CD8-positive, alpha-beta memory T cell (primary cell): Measurements from ENCODE around the gene FLACC1. TPM values are rescaled to one million over a fixed set of nuclear protein-coding genes. Genes with fewer than 3 reads are reported as not detected.
"Not testable (repeated sequence)": the region's sequence is repeated elsewhere in the genome, so short reads cannot be mapped to it uniquely, and the experiment has no call there.

Experiments
- CTCF ChIA-PET: fragments of 350-600 bp; sonication (Branson Sonifier 250); formaldehyde crosslinking; loops from one replicate; lab custom pipeline; 2021; ENCODE audit warnings: antibody characterized with exemption; lab: Charles Lee
- POLR2A ChIA-PET: fragments of 350-600 bp; sonication (Branson Sonifier 250); formaldehyde crosslinking; loops from one replicate; lab custom pipeline; 2021; ENCODE audit warnings: antibody characterized with exemption; lab: Charles Lee
- DNase-seq, 5 donors: peaks; one replicate each; pipeline versions ENCODE4 v3.0.0 to v3.0.0-alpha.2; 2020 to 2022; ENCODE audit warnings: mixed read lengths in 1 of 5
- H3K27ac ChIP-seq: one replicate; pipeline ENCODE4 v1.7.0; 2013; ENCODE audit warnings: low read depth, mild to moderate bottlenecking, low read length, moderate library complexity
- H3K27me3 ChIP-seq: 2 replicates; pipeline ENCODE4 v1.7.0; 2013; ENCODE audit warnings: low read length, mild to moderate bottlenecking; ENCODE audit not compliant: insufficient read depth, poor library complexity, severe bottlenecking
- H3K36me3 ChIP-seq: 2 replicates; pipeline ENCODE4 v1.7.0; 2013; ENCODE audit warnings: mild to moderate bottlenecking, low read length, moderate library complexity; ENCODE audit not compliant: insufficient read depth
- H3K4me1 ChIP-seq: 2 replicates; pipeline ENCODE4 v1.7.0; 2013; ENCODE audit warnings: mild to moderate bottlenecking, low read length, moderate library complexity; ENCODE audit not compliant: insufficient read depth
- H3K4me3 ChIP-seq: 2 replicates; pipeline ENCODE4 v1.7.0; 2013; ENCODE audit warnings: mild to moderate bottlenecking, low read length
- H3K9me3 ChIP-seq: 2 replicates; pipeline ENCODE4 v1.7.0; 2013; ENCODE audit warnings: mild to moderate bottlenecking, low read length
- H3K27ac Mint-ChIP-seq, 8 donors: one replicate each; pipeline ENCODE4 v1.8.0; 2020 to 2021; ENCODE audit warnings: mixed read lengths in 8 of 8, mild to moderate bottlenecking in 6 of 8, inconsistent platforms in 3 of 8, moderate library complexity in 3 of 8
- H3K27me3 Mint-ChIP-seq, 2 donors: one replicate each; pipeline ENCODE4 v1.8.0; 2020 to 2021; ENCODE audit warnings: mixed read lengths in 2 of 2, mild to moderate bottlenecking in 1 of 2, moderate library complexity in 1 of 2
- H3K36me3 Mint-ChIP-seq, 3 donors: one replicate each; pipeline ENCODE4 v1.8.0; 2020 to 2021; ENCODE audit warnings: mixed read lengths in 3 of 3, inconsistent platforms in 1 of 3, mild to moderate bottlenecking in 1 of 3
- H3K4me1 Mint-ChIP-seq, 3 donors: one replicate each; pipeline ENCODE4 v1.8.0; 2020 to 2021; ENCODE audit warnings: mixed read lengths in 3 of 3, inconsistent platforms in 1 of 3, mild to moderate bottlenecking in 1 of 3
- H3K4me3 Mint-ChIP-seq, 7 donors: one replicate each; pipeline ENCODE4 v1.8.0; 2020 to 2021; ENCODE audit warnings: mixed read lengths in 7 of 7, mild to moderate bottlenecking in 6 of 7, moderate library complexity in 4 of 7, inconsistent platforms in 2 of 7
- H3K9me3 Mint-ChIP-seq, 5 donors: one replicate each; pipeline ENCODE4 v1.8.0; 2020 to 2022; ENCODE audit warnings: mixed read lengths in 5 of 5, mild to moderate bottlenecking in 3 of 5, moderate library complexity in 2 of 5, inconsistent platforms in 1 of 5
- polyA plus RNA-seq: library from polyadenylated mRNA; unstranded; fragments of 300-500 nt; fragmentation: Illumina TruSeq; gene quantifications from one replicate; pipeline ENCODE4 v1.2.3, GENCODE V29; 2021
- total RNA-seq, 2 experiments: library from RNA; stranded (reverse); gene quantifications; one replicate each; pipeline ENCODE4 v1.2.3, GENCODE V29; 2021

The FLACC1 gene
- total and polyA plus RNA-seq, 3 experiments from 2014 or later, result 0.97 to 2.5 (median 1.8) TPM

DNA sequence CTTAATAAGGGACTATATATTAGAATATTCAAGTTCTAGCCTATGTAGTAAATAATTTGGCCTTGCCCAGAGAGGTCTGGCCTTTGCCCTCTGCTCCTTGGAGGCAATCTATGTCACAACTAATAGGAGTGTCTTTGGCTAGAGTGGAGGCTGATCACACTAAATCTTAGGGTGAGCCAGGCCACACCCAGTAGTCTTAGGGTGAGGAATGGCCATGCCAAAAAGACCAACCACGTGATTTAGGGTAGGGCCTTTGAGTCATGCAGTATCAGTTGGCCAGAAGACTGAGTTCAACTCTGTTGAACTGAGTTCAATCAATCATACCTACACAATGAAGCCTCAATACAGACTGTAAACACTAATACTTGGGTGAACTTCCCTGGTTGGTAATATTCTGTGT lies 26.0 kb upstream of the FLACC1 start:
- H3K27me3 Mint-ChIP-seq, result no peaks in the 10 kb centered on the region
- Histone ChIP-seq H3K27ac (no peak overlapping the region), H3K4me3 (no peak overlapping the region), H3K9me3 (no peaks in the 10 kb centered on the region), H3K4me1 (no peaks in the 10 kb centered on the region), H3K27me3 (no peaks in the 10 kb centered on the region), H3K36me3 (peaks cover 38% of the 10 kb centered on the region)
- ChIA-PET CTCF (no interaction called here), POLR2A (no interaction called here)
- H3K27ac Mint-ChIP-seq, result no peak overlapping the region
- H3K4me3 Mint-ChIP-seq, result no peak overlapping the region
- H3K4me1 Mint-ChIP-seq, result no peaks in the 10 kb centered on the region
- no peak for DNase-seq
- peaks cover 0 to 9% (median 0%) of the 10 kb centered on the region in 5 donors for H3K9me3 Mint-ChIP-seq
- H3K36me3 Mint-ChIP-seq, result peaks cover 16 to 84% (median 39%) of the 10 kb centered on the region in 3 donors

DNA sequence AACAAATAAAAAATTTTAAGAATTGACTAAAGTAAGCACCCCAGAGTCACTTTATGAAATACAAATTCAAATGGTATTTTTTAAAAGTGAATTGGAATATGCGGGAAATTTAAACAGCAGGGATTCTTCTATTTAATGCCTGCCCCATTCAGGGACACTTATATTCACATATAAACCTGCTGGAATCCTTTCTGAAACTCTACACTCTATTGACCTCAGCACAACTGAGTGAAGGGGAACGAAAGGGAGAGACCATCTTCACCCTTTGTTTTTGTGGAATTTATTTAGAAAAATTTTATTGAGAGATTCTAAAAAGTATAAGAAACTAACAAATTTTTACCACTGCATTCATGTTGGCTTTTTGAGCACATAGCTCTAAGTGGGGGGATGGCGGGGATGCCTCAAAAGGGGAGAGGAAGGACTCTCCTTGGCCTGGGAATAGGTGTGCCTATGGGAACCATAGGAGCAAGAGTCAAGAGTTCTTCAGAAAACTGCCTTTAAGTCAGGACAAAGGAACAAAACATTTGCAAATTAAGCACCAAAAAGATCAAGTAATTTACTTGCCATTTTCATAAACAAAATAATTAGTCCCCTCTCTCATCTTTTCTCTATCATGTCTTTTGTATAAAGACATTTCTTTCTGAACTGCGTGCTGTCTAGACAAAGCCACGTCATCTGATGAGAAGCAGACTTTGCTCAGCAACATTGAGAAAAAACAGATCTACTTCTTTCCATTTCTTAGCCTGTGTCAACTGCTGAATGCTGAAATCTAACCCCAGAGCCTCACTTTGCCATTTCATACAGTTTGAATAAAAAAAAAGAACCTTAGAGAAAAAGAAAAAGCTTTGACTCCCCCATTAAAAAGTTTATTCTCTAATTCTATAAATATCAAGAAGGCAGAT lies 21.6 kb upstream of the FLACC1 start:
- no peak for DNase-seq
- H3K9me3 ChIP-seq, result no peaks in the 10 kb centered on the region
- H3K36me3 ChIP-seq, result peaks cover 20% of the 10 kb centered on the region
- Mint-ChIP-seq H3K36me3 (peaks cover 25 to 76% (median 33%) of the 10 kb centered on the region in 3 donors), H3K9me3 (peaks cover 0 to 9% (median 0%) of the 10 kb centered on the region in 5 donors), H3K4me3 (no peak overlapping the region), H3K4me1 (peaks cover 0 to 2% (median 1%) of the 10 kb centered on the region in 3 donors), H3K27me3 (no peaks in the 10 kb centered on the region), H3K27ac (peak overlapping the region in 2 of 8 donors; percentile 44 to 87)
- ChIA-PET POLR2A (no interaction called here), CTCF (no interaction called here)
- H3K27ac ChIP-seq, result no peak overlapping the region
- H3K27me3 ChIP-seq, result no peaks in the 10 kb centered on the region
- H3K4me3 ChIP-seq, result no peak overlapping the region
- H3K4me1 ChIP-seq, result no peaks in the 10 kb centered on the region

DNA sequence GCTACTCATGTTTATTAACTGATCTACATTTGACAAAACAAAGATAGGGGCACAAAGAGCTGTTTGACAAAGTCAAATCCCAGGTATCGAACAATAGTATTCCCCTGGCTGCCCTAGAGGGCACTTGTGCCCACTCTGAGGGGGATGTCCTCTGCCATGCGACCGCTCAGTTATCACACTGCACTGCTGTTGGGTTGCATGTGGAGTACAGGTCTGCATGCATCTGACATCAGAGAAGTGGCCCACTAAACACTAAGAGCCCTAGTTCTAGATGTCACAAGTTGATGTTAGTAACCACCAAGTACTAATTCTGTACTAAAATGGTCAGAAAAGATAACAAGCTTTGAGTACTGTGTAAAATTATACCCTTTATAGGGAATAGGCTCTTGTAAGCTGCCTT lies 20.1 kb upstream of the FLACC1 start:
- POLR2A ChIA-PET, result no interaction called here
- CTCF ChIA-PET, result no interaction called here
- H3K27me3 Mint-ChIP-seq, result no peaks in the 10 kb centered on the region
- H3K27me3 ChIP-seq, result no peaks in the 10 kb centered on the region
- no peak overlapping the region for H3K4me3 ChIP-seq
- H3K9me3 ChIP-seq, result no peaks in the 10 kb centered on the region
- H3K4me1 ChIP-seq, result no peaks in the 10 kb centered on the region
- peaks cover 0 to 6% (median 4%) of the 10 kb centered on the region in 3 donors for H3K4me1 Mint-ChIP-seq
- H3K27ac ChIP-seq, result no peak overlapping the region
- peaks cover 0 to 9% (median 0%) of the 10 kb centered on the region in 5 donors for H3K9me3 Mint-ChIP-seq
- H3K4me3 Mint-ChIP-seq, result no peak overlapping the region
- H3K36me3 Mint-ChIP-seq, result peaks cover 30 to 68% (median 31%) of the 10 kb centered on the region in 3 donors
- H3K27ac Mint-ChIP-seq, result peak overlapping the region in 3 of 8 donors; percentile 62 to 72 (median 71)
- no peak for DNase-seq
- peaks cover 13% of the 10 kb centered on the region for H3K36me3 ChIP-seq

DNA sequence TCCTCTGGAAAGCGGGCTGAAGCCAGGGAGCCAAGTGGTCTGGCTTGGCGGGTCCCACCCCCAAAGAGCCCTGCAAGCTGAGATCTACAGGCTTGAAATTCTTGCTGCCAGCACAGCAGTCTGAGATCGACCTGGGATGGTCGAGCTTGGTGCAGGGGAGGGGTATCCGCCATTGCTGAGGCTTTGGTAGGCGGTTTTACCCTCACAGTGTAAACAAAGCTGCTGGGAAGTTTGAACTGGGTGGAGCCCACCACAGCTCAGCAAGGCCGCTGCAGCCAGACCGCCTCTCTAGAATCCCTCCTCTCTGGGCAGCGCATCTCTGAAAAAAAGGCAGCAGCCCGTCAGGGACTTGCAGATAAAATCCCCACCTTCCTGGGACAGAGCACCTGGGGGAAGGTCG lies 12.6 kb upstream of the FLACC1 start:
- Mint-ChIP-seq H3K4me1 (peaks cover 3 to 12% (median 7%) of the 10 kb centered on the region in 3 donors), H3K27me3 (no peaks in the 10 kb centered on the region), H3K4me3 (no peak overlapping the region), H3K27ac (peak overlapping the region in 1 of 8 donors; percentile 48), H3K36me3 (peaks cover 33 to 65% (median 51%) of the 10 kb centered on the region in 3 donors), H3K9me3 (peaks cover 0 to 16% (median 12%) of the 10 kb centered on the region in 5 donors)
- Histone ChIP-seq H3K9me3 (no peaks in the 10 kb centered on the region), H3K27ac (no peak overlapping the region), H3K27me3 (no peaks in the 10 kb centered on the region), H3K4me3 (no peak overlapping the region), H3K4me1 (no peaks in the 10 kb centered on the region), H3K36me3 (no peaks in the 10 kb centered on the region)
- POLR2A ChIA-PET, result no interaction called here
- CTCF ChIA-PET, result no interaction called here
- no peak for DNase-seq

DNA sequence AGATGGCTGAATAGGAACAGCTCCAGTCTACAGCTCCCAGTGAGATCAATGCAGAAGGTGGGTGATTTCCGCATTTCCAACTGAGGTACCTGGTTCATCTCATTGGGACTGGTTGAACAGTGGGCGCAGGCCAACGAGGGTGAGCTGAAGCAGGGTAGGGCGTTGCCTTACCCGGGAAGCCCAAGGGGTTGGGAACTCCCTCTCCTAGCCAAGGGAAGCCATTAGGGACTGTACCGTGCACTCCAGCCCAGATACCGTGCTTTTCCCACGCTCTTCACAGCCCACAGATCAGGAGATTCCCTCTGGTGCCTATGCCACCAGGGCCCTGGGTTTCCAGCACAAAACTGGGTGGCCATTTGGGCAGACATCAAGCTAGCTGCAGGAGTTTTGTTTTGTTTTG lies 12.2 kb upstream of the FLACC1 start:
- H3K27me3 Mint-ChIP-seq, POLR2A ChIA-PET, H3K27ac ChIP-seq, CTCF ChIA-PET, H3K4me1 ChIP-seq, H3K9me3 ChIP-seq, H3K4me3 Mint-ChIP-seq, H3K36me3 ChIP-seq, DNase-seq, H3K4me3 ChIP-seq, H3K27me3 ChIP-seq: not testable (repeated sequence)
- Mint-ChIP-seq H3K27ac (peak overlapping the region in 1 of 8 donors; percentile 48), H3K36me3 (peaks cover 33 to 60% (median 49%) of the 10 kb centered on the region in 3 donors), H3K9me3 (peaks cover 0 to 16% (median 12%) of the 10 kb centered on the region in 5 donors), H3K4me1 (peaks cover 4 to 12% (median 7%) of the 10 kb centered on the region in 3 donors)

DNA sequence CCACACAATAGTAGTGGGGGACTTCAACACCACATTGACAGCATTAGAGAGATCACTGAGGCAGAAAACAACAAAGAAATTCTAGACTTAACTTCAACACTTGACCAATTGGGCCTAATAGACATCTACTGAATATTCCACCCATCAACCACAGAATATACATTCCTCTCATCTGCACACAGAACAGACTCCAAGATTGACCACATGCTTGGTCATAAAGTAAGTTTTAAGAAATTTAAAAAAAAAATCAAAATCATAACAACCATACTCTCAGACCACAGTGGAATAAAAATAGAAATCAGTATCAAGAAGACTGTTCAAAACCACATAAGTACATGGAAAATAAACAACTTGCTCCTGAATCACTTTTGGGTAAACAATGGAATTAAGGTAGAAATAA lies 9.0 kb upstream of the FLACC1 start:
- H3K27me3 ChIP-seq, result no peaks in the 10 kb centered on the region
- ChIA-PET CTCF (interaction anchor here (4.5 kb wide), 1 partner anchor 133 kb away, joined by 55 read pairs; no protein-coding TSS in a partner anchor), POLR2A (no interaction called here)
- no peak overlapping the region for H3K4me3 ChIP-seq
- no peak for DNase-seq
- no peaks in the 10 kb centered on the region for H3K9me3 ChIP-seq
- H3K4me1 ChIP-seq, result peaks cover 12% of the 10 kb centered on the region
- no peak overlapping the region for H3K4me3 Mint-ChIP-seq
- peak overlapping the region in 3 of 8 donors; percentile 1 to 30 (median 28) for H3K27ac Mint-ChIP-seq
- peaks cover 0 to 18% (median 12%) of the 10 kb centered on the region in 5 donors for H3K9me3 Mint-ChIP-seq
- H3K27me3 Mint-ChIP-seq, result no peaks in the 10 kb centered on the region
- H3K36me3 Mint-ChIP-seq, result peaks cover 23 to 46% (median 44%) of the 10 kb centered on the region in 3 donors
- no peak overlapping the region for H3K27ac ChIP-seq
- H3K4me1 Mint-ChIP-seq, result peaks cover 23 to 33% (median 30%) of the 10 kb centered on the region in 3 donors
- no peaks in the 10 kb centered on the region for H3K36me3 ChIP-seq

DNA sequence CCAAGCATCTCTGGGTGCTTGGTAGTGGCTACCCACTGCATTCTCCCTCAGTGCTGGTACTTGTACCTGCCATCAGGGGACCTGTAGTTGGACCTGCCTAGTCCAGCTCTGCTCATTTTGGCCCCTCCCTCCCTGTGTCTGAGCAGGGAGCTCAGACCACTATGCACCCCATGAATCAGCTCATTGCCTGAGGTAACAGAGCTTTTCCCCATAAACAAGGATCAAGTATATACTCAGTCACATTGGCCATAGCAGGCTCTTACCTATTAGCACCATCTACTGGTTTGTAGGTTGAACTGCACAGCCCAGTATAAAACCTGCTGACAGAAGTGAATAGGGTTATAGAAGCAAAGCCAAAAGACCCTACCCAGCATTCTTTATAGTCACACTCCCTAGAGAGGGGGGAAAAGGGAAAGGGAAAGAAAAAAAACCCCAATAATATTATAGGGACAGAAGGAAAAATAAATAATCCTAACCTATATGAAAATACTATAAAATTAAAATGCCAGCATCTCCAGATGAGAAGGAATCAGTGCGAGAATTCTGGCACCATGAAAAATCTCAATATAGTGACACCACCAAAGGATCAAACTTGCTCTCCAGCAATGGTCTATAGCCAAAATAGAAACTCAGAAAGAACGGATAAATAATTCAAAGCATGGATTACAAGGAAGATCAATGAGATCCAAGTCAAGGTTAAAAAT lies 6.9 kb upstream of the FLACC1 start:
- Mint-ChIP-seq H3K27me3 (no peaks in the 10 kb centered on the region), H3K4me1 (peaks cover 25 to 47% (median 35%) of the 10 kb centered on the region in 3 donors), H3K9me3 (peaks cover 0 to 18% (median 12%) of the 10 kb centered on the region in 5 donors), H3K27ac (peak overlapping the region in 3 of 8 donors; percentile 32 to 72 (median 36)), H3K36me3 (peaks cover 17 to 43% (median 42%) of the 10 kb centered on the region in 3 donors), H3K4me3 (peak overlapping the region in 1 of 7 donors; percentile 68)
- DNase-seq, result peak in 3 of 5 donors; percentile 8 to 60 (median 38)
- no peaks in the 10 kb centered on the region for H3K9me3 ChIP-seq
- CTCF ChIA-PET, result interaction anchor here (0.6 to 4.5 kb wide), 24 partner anchors 9 to 182 kb away, joined by 3 to 55 read pairs (median 4); partner anchors contain the start of genes CASP10, CASP8, STRADB and TRAK2
- H3K27me3 ChIP-seq, result no peaks in the 10 kb centered on the region
- no peak overlapping the region for H3K27ac ChIP-seq
- no peak overlapping the region for H3K4me3 ChIP-seq
- peaks cover 15% of the 10 kb centered on the region for H3K4me1 ChIP-seq
- H3K36me3 ChIP-seq, result no peaks in the 10 kb centered on the region
- POLR2A ChIA-PET, result interaction anchor here (1.1 kb wide), 1 partner anchor 131 kb away, joined by 4 read pairs; no protein-coding TSS in a partner anchor
